GM12878 (cell line): ENCODE data around the gene CACNA1G.

Source experiments
- EP300 ChIP-seq, 2 experiments: fragments of 150-350 bp in 1 of 2; IDR thresholded peaks; 2 replicates each; pipeline ENCODE4 v1.6.1; 2011 to 2012; ENCODE audit warnings: low read depth in 2 of 2, low read length in 2 of 2, borderline replicate concordance in 1 of 2, improper control_type of control experiment in 1 of 2, inconsistent platforms in 1 of 2; ENCODE audit not compliant: control insufficient read depth in 1 of 2
- JUND ChIP-seq: IDR thresholded peaks from 2 replicates; pipeline ENCODE4 v1.6.1; 2012; ENCODE audit warnings: low read depth, mild to moderate bottlenecking, low read length, improper control_type of control experiment, moderate library complexity
- POLR2A ChIP-seq: IDR thresholded peaks from 2 replicates; pipeline ENCODE4 v1.6.1; 2011; ENCODE audit warnings: low read depth, mild to moderate bottlenecking, low read length
- SREBF1 ChIP-seq: IDR thresholded peaks from 2 replicates; pipeline ENCODE4 v1.6.1; 2012; ENCODE audit warnings: mild to moderate bottlenecking, low read length
- YY1 ChIP-seq: IDR thresholded peaks from 2 replicates; pipeline ENCODE4 v1.6.1; 2011; ENCODE audit warnings: low read depth, mild to moderate bottlenecking, low read length
- TF ChIP-seq, protein P1 (sequence below), 3 experiments: IDR thresholded peaks in 2 of 3; conservative IDR thresholded peaks in 1 of 3; 2 replicates each; pipeline ENCODE4 v1.5.1; 2011; ENCODE audit warnings: low read depth in 3 of 3, low read length in 3 of 3, mild to moderate bottlenecking in 3 of 3, control low read depth in 2 of 3, moderate library complexity in 2 of 3, inconsistent platforms in 1 of 3, mixed read lengths in 1 of 3; ENCODE audit not compliant: control insufficient read depth in 2 of 3, insufficient read depth in 1 of 3; ENCODE audit errors: extremely low read depth in 1 of 3
- TF ChIP-seq, protein P2 (sequence below): fragments of 450-650 bp; IDR thresholded peaks from 2 replicates; pipeline ENCODE4 v1.6.1; 2017; ENCODE audit warnings: mild to moderate bottlenecking, moderate library complexity
- TF ChIP-seq, protein P3 (sequence below): IDR thresholded peaks from 2 replicates; pipeline ENCODE4 v1.6.1; 2011; ENCODE audit warnings: mild to moderate bottlenecking, low read depth, low read length, moderate library complexity; ENCODE audit not compliant: insufficient replicate concordance

DNA sequence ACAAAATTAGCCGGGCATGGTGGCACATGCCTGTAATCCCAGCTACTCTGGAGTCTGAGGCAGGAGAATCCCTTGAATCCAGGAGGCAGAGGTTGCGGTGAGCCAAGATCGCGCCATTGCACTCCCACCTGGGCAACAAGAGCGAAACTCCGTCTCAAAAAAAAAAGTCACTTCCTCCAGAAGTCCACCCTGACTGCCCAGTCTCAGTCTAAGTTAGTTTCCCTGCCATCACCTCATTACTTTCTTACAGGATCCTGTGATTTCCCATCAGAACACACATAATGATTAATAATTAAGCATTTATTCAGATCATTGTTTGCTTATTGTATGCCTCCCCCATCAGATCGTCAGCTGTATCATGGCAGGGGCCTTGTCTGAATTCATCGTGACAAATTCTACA is 105.8 kb downstream of the CACNA1G start:
- no peak for TF ChIP-seq JUND
- TF ChIP-seq EP300 (IDR thresholded peaks at IDR 0.05; ENCODE audit: borderline replicate concordance in 1 of 2, control insufficient read depth in 1 of 2, low read depth in 2 of 2, low read length in 2 of 2) = no peak
- no peak for TF ChIP-seq YY1
- no peak for TF ChIP-seq POLR2A
- TF ChIP-seq SREBF1 = no peak
- TF ChIP-seq, protein P1, sequence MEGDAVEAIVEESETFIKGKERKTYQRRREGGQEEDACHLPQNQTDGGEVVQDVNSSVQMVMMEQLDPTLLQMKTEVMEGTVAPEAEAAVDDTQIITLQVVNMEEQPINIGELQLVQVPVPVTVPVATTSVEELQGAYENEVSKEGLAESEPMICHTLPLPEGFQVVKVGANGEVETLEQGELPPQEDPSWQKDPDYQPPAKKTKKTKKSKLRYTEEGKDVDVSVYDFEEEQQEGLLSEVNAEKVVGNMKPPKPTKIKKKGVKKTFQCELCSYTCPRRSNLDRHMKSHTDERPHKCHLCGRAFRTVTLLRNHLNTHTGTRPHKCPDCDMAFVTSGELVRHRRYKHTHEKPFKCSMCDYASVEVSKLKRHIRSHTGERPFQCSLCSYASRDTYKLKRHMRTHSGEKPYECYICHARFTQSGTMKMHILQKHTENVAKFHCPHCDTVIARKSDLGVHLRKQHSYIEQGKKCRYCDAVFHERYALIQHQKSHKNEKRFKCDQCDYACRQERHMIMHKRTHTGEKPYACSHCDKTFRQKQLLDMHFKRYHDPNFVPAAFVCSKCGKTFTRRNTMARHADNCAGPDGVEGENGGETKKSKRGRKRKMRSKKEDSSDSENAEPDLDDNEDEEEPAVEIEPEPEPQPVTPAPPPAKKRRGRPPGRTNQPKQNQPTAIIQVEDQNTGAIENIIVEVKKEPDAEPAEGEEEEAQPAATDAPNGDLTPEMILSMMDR (IDR thresholded peaks at IDR 0.05 in 2 of 3, conservative IDR thresholded peaks at IDR 0.05 in 1 of 3; ENCODE audit: control insufficient read depth in 2 of 3, extremely low read depth in 1 of 3, insufficient read depth in 1 of 3, low read depth in 3 of 3, low read length in 3 of 3) = no peak
- TF ChIP-seq, protein P2, sequence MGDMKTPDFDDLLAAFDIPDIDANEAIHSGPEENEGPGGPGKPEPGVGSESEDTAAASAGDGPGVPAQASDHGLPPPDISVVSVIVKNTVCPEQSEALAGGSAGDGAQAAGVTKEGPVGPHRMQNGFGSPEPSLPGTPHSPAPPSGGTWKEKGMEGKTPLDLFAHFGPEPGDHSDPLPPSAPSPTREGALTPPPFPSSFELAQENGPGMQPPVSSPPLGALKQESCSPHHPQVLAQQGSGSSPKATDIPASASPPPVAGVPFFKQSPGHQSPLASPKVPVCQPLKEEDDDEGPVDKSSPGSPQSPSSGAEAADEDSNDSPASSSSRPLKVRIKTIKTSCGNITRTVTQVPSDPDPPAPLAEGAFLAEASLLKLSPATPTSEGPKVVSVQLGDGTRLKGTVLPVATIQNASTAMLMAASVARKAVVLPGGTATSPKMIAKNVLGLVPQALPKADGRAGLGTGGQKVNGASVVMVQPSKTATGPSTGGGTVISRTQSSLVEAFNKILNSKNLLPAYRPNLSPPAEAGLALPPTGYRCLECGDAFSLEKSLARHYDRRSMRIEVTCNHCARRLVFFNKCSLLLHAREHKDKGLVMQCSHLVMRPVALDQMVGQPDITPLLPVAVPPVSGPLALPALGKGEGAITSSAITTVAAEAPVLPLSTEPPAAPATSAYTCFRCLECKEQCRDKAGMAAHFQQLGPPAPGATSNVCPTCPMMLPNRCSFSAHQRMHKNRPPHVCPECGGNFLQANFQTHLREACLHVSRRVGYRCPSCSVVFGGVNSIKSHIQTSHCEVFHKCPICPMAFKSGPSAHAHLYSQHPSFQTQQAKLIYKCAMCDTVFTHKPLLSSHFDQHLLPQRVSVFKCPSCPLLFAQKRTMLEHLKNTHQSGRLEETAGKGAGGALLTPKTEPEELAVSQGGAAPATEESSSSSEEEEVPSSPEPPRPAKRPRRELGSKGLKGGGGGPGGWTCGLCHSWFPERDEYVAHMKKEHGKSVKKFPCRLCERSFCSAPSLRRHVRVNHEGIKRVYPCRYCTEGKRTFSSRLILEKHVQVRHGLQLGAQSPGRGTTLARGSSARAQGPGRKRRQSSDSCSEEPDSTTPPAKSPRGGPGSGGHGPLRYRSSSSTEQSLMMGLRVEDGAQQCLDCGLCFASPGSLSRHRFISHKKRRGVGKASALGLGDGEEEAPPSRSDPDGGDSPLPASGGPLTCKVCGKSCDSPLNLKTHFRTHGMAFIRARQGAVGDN = no peak
- TF ChIP-seq, protein P3, sequence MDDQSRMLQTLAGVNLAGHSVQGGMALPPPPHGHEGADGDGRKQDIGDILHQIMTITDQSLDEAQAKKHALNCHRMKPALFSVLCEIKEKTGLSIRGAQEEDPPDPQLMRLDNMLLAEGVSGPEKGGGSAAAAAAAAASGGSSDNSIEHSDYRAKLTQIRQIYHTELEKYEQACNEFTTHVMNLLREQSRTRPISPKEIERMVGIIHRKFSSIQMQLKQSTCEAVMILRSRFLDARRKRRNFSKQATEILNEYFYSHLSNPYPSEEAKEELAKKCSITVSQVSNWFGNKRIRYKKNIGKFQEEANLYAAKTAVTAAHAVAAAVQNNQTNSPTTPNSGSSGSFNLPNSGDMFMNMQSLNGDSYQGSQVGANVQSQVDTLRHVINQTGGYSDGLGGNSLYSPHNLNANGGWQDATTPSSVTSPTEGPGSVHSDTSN = no peak
